ENCODE measurements around the gene EIF4E3.

DNA sequence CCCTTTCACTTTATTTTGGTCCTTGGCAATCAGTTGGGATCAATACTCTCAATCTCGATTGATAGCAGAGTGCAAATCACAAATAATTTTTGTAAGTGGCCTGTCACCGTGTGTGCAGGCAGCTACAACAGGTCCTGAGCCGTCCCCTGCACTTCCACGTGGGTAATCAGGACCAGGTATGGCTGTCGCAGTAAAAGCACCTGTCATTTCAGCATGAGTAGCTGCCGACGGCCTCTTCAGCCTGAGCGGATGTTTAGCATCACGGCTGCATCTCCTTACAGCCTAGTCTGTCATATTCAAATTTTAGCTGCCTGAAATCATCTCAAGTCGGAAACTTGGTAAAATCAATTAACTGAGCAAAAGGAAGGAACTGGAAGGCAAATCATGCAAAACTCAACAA, 88.7 kb downstream of the EIF4E3 start:
- TF ChIP-seq SMARCA5 (IDR thresholded peaks at IDR 0.05): no peak
- TF ChIP-seq CBX3 (IDR thresholded peaks at IDR 0.05; ENCODE audit: borderline replicate concordance, low read depth): no peak
- TF ChIP-seq, protein P1, sequence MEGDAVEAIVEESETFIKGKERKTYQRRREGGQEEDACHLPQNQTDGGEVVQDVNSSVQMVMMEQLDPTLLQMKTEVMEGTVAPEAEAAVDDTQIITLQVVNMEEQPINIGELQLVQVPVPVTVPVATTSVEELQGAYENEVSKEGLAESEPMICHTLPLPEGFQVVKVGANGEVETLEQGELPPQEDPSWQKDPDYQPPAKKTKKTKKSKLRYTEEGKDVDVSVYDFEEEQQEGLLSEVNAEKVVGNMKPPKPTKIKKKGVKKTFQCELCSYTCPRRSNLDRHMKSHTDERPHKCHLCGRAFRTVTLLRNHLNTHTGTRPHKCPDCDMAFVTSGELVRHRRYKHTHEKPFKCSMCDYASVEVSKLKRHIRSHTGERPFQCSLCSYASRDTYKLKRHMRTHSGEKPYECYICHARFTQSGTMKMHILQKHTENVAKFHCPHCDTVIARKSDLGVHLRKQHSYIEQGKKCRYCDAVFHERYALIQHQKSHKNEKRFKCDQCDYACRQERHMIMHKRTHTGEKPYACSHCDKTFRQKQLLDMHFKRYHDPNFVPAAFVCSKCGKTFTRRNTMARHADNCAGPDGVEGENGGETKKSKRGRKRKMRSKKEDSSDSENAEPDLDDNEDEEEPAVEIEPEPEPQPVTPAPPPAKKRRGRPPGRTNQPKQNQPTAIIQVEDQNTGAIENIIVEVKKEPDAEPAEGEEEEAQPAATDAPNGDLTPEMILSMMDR (IDR thresholded peaks at IDR 0.05 in 2 of 3, conservative IDR thresholded peaks at IDR 0.05 in 1 of 3; ENCODE audit: control insufficient read depth in 2 of 3, extremely low read depth in 1 of 3, insufficient read depth in 1 of 3, low read depth in 3 of 3, low read length in 3 of 3): no peak
- TF ChIP-seq, protein P2, sequence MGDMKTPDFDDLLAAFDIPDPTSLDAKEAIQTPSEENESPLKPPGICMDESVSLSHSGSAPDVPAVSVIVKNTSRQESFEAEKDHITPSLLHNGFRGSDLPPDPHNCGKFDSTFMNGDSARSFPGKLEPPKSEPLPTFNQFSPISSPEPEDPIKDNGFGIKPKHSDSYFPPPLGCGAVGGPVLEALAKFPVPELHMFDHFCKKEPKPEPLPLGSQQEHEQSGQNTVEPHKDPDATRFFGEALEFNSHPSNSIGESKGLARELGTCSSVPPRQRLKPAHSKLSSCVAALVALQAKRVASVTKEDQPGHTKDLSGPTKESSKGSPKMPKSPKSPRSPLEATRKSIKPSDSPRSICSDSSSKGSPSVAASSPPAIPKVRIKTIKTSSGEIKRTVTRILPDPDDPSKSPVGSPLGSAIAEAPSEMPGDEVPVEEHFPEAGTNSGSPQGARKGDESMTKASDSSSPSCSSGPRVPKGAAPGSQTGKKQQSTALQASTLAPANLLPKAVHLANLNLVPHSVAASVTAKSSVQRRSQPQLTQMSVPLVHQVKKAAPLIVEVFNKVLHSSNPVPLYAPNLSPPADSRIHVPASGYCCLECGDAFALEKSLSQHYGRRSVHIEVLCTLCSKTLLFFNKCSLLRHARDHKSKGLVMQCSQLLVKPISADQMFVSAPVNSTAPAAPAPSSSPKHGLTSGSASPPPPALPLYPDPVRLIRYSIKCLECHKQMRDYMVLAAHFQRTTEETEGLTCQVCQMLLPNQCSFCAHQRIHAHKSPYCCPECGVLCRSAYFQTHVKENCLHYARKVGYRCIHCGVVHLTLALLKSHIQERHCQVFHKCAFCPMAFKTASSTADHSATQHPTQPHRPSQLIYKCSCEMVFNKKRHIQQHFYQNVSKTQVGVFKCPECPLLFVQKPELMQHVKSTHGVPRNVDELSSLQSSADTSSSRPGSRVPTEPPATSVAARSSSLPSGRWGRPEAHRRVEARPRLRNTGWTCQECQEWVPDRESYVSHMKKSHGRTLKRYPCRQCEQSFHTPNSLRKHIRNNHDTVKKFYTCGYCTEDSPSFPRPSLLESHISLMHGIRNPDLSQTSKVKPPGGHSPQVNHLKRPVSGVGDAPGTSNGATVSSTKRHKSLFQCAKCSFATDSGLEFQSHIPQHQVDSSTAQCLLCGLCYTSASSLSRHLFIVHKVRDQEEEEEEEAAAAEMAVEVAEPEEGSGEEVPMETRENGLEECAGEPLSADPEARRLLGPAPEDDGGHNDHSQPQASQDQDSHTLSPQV (IDR thresholded peaks at IDR 0.05): no peak
- no peak for TF ChIP-seq EZH2 (IDR thresholded peaks at IDR 0.05; ENCODE audit: borderline replicate concordance, control insufficient read depth, low read depth, low read length)
- no peak for TF ChIP-seq MXI1 (IDR thresholded peaks at IDR 0.05; ENCODE audit: low read depth, low read length)
- TF ChIP-seq SP1 (IDR thresholded peaks at IDR 0.05; ENCODE audit: low read depth, low read length): no peak
- no peak for TF ChIP-seq CHD1 (IDR thresholded peaks at IDR 0.05; ENCODE audit: low read depth, low read length)
- no peak for TF ChIP-seq FOS (IDR thresholded peaks at IDR 0.05; ENCODE audit: borderline replicate concordance, extremely low read depth, insufficient read length)

All from GM12878 (cell line).